ENCODE data around the gene RPS6KA2.
"Not testable (repeated sequence)": the region's sequence is repeated elsewhere in the genome, so short reads cannot be mapped to it uniquely, and the experiment has no call there.

The RPS6KA2 gene

DNA sequence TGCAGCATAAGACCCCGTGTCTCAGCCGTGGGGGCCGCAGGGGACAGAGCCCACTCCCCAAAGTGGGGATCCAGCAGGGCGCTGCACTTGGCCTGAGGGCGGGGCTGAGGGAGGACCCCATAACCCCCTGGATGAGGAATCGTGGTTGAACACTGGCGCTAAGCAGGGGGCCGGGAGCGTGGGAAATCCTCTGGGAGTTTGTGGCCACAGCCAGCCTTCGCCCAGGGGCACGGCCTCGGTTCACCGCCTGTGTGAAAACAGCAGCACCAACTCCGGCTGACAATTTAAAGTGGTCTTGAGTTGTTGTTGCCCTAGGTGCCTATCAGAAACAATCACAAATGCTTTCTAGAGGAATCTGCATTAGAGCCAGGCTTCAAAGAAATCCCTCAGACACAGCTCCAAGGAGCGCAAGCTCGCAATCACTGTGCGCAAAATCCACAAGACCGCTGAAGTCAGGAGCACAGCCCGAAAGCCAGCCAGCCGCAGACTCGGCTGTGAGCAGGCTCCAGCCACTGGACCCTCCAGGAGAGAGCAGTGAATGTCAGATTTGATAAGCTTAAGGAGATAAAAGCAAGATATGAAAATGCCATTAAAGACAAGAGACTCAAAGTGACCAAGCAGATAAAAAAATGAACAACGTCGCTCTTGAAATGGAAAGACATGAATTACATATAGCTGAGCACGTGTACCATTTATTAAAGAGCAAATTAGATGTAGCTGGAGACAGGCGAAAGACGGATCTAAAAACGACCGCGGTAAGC lies 10.9 kb upstream of the RPS6KA2 start:
- in situ Hi-C loops (cut with MboI; ENCODE audit: low pct_unique_long_range_greater_than_20kb, low sequenced_read_pairs, unreplicated experiment) = no loop called here
- no peak for DNase-seq (ENCODE audit: low spot score)
- TF ChIP-seq, protein P1, sequence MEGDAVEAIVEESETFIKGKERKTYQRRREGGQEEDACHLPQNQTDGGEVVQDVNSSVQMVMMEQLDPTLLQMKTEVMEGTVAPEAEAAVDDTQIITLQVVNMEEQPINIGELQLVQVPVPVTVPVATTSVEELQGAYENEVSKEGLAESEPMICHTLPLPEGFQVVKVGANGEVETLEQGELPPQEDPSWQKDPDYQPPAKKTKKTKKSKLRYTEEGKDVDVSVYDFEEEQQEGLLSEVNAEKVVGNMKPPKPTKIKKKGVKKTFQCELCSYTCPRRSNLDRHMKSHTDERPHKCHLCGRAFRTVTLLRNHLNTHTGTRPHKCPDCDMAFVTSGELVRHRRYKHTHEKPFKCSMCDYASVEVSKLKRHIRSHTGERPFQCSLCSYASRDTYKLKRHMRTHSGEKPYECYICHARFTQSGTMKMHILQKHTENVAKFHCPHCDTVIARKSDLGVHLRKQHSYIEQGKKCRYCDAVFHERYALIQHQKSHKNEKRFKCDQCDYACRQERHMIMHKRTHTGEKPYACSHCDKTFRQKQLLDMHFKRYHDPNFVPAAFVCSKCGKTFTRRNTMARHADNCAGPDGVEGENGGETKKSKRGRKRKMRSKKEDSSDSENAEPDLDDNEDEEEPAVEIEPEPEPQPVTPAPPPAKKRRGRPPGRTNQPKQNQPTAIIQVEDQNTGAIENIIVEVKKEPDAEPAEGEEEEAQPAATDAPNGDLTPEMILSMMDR (IDR thresholded peaks at IDR 0.05; ENCODE audit: extremely low read depth, insufficient read depth, missing control alignments) = no peak

DNA sequence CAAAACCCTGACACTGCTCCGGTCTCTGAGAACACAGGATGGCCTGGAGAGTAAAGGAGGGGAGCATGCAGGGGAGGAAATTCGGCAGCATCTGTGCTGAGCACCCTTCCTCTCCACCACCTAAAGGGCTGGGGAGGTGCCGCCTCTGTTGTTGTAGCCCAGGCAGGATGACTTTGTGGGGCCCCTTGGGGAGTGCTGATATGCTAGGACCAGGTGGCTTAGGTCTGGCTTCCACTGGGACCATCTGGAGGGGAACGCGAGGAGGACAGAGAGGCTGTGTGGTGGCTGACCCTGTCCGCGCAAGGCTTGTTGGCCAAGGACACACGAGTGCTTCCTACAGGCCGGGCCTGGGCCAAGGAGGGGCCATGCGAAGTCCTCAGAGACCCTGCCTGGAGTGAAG lies 9.9 kb upstream of the RPS6KA2 start:
- in situ Hi-C loops (cut with MboI; ENCODE audit: low pct_unique_long_range_greater_than_20kb, low sequenced_read_pairs, unreplicated experiment) = no loop called here
- DNase-seq (ENCODE audit: low spot score) = no peak
- TF ChIP-seq, protein P1 (IDR thresholded peaks at IDR 0.05; ENCODE audit: extremely low read depth, insufficient read depth, missing control alignments) = no peak

DNA sequence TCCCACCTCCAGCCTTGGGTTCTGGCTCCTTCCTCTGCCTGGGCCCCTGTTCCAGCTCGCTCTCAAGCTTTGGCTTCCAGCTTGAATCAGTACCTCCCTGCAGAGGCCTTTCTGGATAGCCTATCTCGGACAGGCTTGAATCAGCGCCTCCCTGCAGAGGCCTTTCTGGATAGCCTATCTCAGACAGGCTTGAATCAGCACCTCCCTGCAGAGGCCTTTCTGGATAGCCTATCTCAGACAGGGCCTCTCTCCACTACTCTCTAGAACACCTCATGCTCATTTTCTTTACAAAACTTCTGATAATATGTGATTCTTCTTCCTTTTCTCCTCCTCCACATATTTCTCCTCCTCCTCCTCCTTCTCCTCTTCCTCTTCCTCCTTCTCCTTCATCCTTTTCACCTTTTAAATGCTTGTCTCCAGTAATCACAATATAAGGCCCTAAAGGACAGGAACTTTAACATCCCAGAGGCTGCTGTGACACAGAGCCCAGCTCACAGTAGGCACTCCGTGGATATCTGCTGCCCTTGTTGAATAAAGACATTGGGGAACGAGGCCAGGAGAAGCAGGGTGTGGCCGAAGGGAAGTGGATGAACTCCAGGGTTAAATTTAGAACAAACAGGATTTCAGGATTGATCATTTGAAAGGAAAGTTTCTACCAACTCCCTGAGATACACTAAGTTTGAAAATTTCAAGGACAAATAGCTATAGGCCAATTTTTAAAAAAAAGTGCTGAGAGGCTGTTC lies 9.3 kb upstream of the RPS6KA2 start:
- in situ Hi-C loops (cut with MboI; ENCODE audit: low pct_unique_long_range_greater_than_20kb, low sequenced_read_pairs, unreplicated experiment) = no loop called here
- no peak for DNase-seq (ENCODE audit: low spot score)
- TF ChIP-seq, protein P1 (IDR thresholded peaks at IDR 0.05; ENCODE audit: extremely low read depth, insufficient read depth, missing control alignments) = no peak

DNA sequence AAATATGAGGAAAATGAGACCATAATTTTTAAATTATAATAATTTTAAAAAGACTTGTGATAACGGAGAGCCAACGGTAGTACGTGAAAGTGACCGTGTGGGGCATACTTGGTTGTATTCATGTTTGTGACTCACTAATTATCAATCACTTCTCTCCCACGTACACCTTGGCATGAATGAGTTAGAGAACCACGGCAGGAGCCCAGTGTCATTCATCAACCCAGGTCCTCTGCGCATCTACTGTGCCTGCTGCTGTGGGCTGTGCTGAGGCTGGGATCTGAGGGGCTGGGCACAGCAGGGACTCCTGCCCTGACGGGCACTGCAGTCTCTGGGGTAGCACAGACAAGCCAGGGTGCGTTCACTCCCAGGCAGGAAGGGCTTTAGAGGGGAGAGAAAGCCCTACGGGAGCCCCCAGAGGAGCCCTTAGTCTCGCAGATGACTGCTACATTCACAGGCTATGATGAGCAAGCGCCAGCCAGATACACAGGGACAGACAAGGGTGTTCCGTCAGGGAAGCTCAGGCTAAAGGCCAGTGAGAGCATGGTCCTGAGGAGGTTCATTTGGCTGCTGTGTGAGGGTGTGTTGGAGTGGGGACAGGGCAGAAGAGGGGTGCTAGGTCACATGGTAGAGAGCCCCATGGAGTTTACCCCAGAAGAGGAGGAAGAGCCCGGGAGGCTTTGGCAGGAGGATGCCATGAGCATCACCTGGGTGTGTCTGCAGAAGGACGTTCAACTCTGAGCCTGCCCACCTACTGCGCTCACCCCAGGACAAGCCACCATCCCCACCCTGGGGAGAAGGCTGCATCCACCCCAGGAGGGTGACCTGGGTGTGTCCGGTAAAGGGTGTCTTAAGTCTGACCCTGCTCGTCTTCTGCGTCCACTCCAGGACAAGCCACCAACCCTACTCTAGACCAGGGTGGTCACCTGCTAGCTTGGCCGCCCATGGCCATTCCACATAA lies 8.2 kb upstream of the RPS6KA2 start:
- in situ Hi-C loops (cut with MboI; ENCODE audit: low pct_unique_long_range_greater_than_20kb, low sequenced_read_pairs, unreplicated experiment) = no loop called here
- TF ChIP-seq, protein P1 (IDR thresholded peaks at IDR 0.05; ENCODE audit: extremely low read depth, insufficient read depth, missing control alignments) = no peak
- DNase-seq (ENCODE audit: low spot score) = no peak

DNA sequence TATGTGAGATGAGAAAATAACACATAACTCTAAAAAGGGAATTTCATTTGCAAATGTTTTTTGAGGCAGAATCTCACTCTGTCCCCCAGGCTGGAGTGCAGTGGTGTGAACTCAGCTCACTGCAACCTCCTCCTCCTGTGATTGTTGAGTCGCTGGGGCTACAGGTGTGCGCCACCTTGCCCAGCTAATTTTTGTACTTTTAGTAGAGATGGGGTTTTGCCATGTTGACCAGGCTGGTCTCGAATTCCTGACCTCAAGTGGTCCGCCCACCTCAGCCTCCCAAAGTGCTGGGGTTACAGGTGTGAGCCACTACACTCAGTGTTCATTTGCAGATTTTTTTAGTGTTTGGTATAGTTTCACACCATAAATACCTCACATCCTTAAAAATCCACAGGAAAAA lies 7.5 kb upstream of the RPS6KA2 start:
- in situ Hi-C loops (cut with MboI; ENCODE audit: low pct_unique_long_range_greater_than_20kb, low sequenced_read_pairs, unreplicated experiment) = not testable (repeated sequence)

DNA sequence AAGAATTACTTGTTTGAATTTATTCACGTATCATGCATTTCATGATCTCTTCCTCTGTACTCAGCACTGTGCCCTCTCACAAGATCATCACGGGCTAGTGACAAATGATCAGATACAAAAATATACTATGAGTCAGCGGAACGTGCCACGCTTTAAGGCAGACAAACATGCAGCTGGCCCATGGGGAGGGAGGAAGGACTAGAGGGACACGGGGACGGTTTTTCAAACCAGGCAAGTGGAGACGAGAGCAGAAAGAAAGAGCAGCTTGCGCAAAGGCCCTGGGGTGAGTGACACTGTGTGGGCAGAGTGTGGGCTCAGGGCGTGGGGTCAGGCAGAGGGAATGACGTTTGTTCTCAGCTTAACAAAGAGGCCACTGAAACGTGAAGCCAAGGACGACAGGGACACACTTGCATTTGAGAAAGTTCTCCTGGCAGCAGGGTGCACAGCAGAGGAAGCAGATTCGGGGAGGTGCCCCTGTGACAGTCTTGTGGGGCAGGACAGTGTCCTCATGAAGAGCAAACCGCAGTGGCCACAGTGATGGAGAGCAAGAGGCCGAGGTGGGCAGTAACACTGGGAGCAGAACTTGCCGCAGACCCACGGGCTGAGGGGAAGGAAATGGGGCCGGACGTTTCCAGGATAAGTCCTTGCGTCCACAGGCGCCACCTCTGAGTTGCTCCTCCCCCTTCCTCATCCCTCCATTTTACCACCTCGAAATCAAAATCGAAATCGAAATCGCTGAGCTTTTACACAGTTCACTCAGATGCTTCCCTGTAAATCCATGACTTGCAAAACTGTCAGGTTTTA lies 6.9 kb upstream of the RPS6KA2 start:
- TF ChIP-seq, protein P1 (IDR thresholded peaks at IDR 0.05; ENCODE audit: extremely low read depth, insufficient read depth, missing control alignments) = no peak
- no peak for DNase-seq (ENCODE audit: low spot score)
- in situ Hi-C loops (cut with MboI; ENCODE audit: low pct_unique_long_range_greater_than_20kb, low sequenced_read_pairs, unreplicated experiment) = no loop called here

More for the DNA sequence above, 7.5 kb upstream of the RPS6KA2 start:
- DNase-seq (ENCODE audit: low spot score) = not testable (repeated sequence)

All from GM13977 (cell line).